ENCODE results near the gene HOXA6. TPM values are rescaled to one million over a fixed set of nuclear protein-coding genes. Genes with fewer than 3 reads are reported as not detected.

HOXA6 gene
- total and polyA plus RNA-seq, 2 donors (not counting 3 experiments of a cell fraction or from before 2014, with no cell fraction given) = 10.0 to 20.7 TPM

DNA sequence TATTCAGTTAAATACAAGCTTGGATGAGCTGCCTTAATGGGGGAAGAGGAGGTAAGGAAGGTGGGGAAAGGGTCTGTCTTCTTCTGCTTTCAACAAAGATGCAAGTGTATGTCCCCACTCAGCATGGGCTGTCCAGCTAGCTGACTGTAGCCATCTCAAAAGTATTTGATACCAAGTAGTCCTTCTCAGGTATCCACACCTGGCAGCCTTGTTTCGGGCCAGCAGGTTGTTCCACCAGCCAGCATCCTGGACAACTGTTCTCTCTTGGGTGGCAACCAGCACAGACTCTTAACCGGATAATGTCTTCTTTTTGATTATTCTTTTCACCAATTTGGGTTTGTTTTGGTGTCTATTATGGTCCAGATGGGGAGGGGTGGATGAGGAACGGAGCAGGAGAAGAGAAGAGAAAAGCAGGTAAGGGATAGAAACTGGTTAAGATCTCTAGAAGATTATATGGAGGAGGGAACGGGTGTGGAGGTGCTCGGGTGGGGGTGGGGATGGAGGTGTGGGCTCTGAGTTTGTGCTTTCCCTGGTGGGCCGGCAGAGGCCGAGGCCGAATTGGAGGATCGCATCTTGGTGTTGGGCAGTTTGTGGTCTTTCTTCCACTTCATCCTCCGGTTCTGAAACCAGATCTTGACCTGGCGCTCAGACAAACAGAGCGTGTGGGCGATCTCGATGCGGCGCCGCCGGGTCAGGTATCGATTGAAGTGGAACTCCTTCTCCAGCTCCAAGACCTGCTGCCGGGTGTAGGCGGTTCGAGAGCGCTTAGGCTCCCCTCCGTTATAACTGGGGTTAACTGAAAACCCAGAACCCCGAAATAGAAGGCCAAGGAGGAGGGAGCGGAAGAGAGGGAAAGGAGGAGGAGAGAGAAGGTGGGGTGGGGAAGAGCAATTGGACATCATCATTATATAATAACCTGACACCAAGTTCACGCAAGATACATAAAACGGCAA, 18.5 kb downstream of the HOXA6 start:
- intact Hi-C loops (cut with micrococcal nuclease) = no loop called here
- POLR2A ChIA-PET = no interaction called here
- DNase-seq (ENCODE audit: low read depth, low spot score) (no peak), FAIRE-seq (no peak)
- H3K4me1 ChIP-seq (ENCODE audit: control insufficient read depth, extremely low read depth, insufficient read depth, low read length) = peaks cover 65% of the 10 kb centered on the region
- H3K4me3 ChIP-seq (replicated peaks in 1 of 3; ENCODE audit: insufficient read depth in 1 of 3, low read depth in 1 of 3, low read length in 3 of 3) = peak overlapping the region in 1 of 3 experiments; percentile 16
- TSS peak; percentile 27 for BruUV-seq (replicated peaks)
- no peaks in the 10 kb centered on the region for H3K9me1 ChIP-seq (replicated peaks; ENCODE audit: control insufficient read depth, extremely low read depth, insufficient read depth, low read length)
- no peaks in the 10 kb centered on the region for H3K27me3 ChIP-seq (ENCODE audit: control insufficient read depth in 2 of 2, insufficient read depth in 2 of 2, low read length in 2 of 2)
- no peak overlapping the region for H3K27ac ChIP-seq (ENCODE audit: insufficient read depth, low read depth, low read length)
- no peaks in the 10 kb centered on the region for H3K9me3 ChIP-seq (replicated peaks; ENCODE audit: control insufficient read depth, insufficient read depth, low read length)
- H3K4me2 ChIP-seq (ENCODE audit: insufficient read depth, low read length) = peak overlapping the region; percentile 65
- peak overlapping the region; percentile 72 for H3K9ac ChIP-seq (replicated peaks; ENCODE audit: extremely low read depth, insufficient read depth, low read length)
- no peaks in the 10 kb centered on the region for H4K20me1 ChIP-seq (replicated peaks; ENCODE audit: control insufficient read depth, extremely low read depth, insufficient read depth, low read length)
- no peak overlapping the region for H2AFZ ChIP-seq (ENCODE audit: low read depth, low read length)
- peaks cover 63% of the 10 kb centered on the region for H3K79me2 ChIP-seq (ENCODE audit: control insufficient read depth, insufficient read depth, low read length)
- dilution Hi-C loops (cut with MboI; ENCODE audit: extremely low pct_ligation_motif_present, low sequenced_read_pairs) = no loop called here
- CTCF ChIA-PET = interaction anchor here (0.5 to 2.7 kb wide), 4 partner anchors 12 to 445 kb away, joined by 4 to 13 read pairs (median 5); no protein-coding TSS in a partner anchor
- TF ChIP-seq, protein P1, sequence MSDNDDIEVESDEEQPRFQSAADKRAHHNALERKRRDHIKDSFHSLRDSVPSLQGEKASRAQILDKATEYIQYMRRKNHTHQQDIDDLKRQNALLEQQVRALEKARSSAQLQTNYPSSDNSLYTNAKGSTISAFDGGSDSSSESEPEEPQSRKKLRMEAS (IDR thresholded peaks at IDR 0.05; ENCODE audit: insufficient read depth, insufficient read length) = no peak
- TF ChIP-seq JUN (IDR thresholded peaks at IDR 0.05; ENCODE audit: borderline replicate concordance, insufficient read depth, insufficient read length, low read depth) (no peak), GATA2 (IDR thresholded peaks at IDR 0.05; ENCODE audit: insufficient read depth, insufficient read length, low read depth, low read length) (no peak), MYC (IDR thresholded peaks at IDR 0.05; ENCODE audit: low read depth, low read length) (no peak), POLR2AphosphoS5 (IDR thresholded peaks at IDR 0.05; ENCODE audit: insufficient read depth, low read depth, low read length) (no peak), POLR2A (IDR thresholded peaks at IDR 0.05; ENCODE audit: low read depth, low read length) (no peak), EZH2 (IDR thresholded peaks at IDR 0.05; ENCODE audit: borderline replicate concordance, low read depth, low read length, severe bottlenecking) (no peak), FOS (IDR thresholded peaks at IDR 0.05; ENCODE audit: borderline replicate concordance, insufficient read depth, low read length) (no peak)
- TF ChIP-seq, protein P2, sequence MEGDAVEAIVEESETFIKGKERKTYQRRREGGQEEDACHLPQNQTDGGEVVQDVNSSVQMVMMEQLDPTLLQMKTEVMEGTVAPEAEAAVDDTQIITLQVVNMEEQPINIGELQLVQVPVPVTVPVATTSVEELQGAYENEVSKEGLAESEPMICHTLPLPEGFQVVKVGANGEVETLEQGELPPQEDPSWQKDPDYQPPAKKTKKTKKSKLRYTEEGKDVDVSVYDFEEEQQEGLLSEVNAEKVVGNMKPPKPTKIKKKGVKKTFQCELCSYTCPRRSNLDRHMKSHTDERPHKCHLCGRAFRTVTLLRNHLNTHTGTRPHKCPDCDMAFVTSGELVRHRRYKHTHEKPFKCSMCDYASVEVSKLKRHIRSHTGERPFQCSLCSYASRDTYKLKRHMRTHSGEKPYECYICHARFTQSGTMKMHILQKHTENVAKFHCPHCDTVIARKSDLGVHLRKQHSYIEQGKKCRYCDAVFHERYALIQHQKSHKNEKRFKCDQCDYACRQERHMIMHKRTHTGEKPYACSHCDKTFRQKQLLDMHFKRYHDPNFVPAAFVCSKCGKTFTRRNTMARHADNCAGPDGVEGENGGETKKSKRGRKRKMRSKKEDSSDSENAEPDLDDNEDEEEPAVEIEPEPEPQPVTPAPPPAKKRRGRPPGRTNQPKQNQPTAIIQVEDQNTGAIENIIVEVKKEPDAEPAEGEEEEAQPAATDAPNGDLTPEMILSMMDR (IDR thresholded peaks at IDR 0.05; ENCODE audit: extremely low read depth in 1 of 2, insufficient read depth in 1 of 2, low read depth in 1 of 2, low read length in 2 of 2) = no peak
- peaks cover 0 to 11% of the 10 kb centered on the region in 2 experiments for H3K36me3 ChIP-seq (ENCODE audit: control insufficient read depth in 2 of 2, extremely low read depth in 1 of 2, insufficient read depth in 2 of 2, low read length in 2 of 2)

Data from endothelial cell of umbilical vein (primary cell).